ENCODE measurements around the gene PNKD.

PNKD gene

GRCh38 chr2:218389333-218390150 is 119.2 kb downstream of the PNKD start:
- Histone ChIP-seq H3K27me3 (ENCODE audit: insufficient read depth, low read length) (no peaks in the 10 kb centered on the region; the same call in 1 of the 2 replicates), H3K4me2 (ENCODE audit: low read length) (no peak overlapping the region), H3K9me3 (ENCODE audit: low read length) (no peaks in the 10 kb centered on the region), H3K4me1 (ENCODE audit: insufficient read depth, low read length, severe bottlenecking) (no peaks in the 10 kb centered on the region), H3K9ac (ENCODE audit: low read length) (no peak overlapping the region), H3K36me3 (ENCODE audit: insufficient read depth, low read length) (no peaks in the 10 kb centered on the region), H4K20me1 (ENCODE audit: insufficient read depth, low read length) (no peaks in the 10 kb centered on the region), H3K4me3 (ENCODE audit: low read depth, low read length, poor library complexity, severe bottlenecking) (no peak overlapping the region), H3F3A (ENCODE audit: insufficient read depth, low read length) (no peaks in the 10 kb centered on the region), H3K79me2 (ENCODE audit: insufficient read depth, low read length) (no peaks in the 10 kb centered on the region), H3K9me2 (ENCODE audit: low read depth, low read length) (no peaks in the 10 kb centered on the region), H3K27ac (ENCODE audit: low read depth, low read length, poor library complexity, severe bottlenecking) (no peak overlapping the region), H2AFZ (ENCODE audit: low read length) (no peak overlapping the region)
- TF ChIP-seq, protein P1, sequence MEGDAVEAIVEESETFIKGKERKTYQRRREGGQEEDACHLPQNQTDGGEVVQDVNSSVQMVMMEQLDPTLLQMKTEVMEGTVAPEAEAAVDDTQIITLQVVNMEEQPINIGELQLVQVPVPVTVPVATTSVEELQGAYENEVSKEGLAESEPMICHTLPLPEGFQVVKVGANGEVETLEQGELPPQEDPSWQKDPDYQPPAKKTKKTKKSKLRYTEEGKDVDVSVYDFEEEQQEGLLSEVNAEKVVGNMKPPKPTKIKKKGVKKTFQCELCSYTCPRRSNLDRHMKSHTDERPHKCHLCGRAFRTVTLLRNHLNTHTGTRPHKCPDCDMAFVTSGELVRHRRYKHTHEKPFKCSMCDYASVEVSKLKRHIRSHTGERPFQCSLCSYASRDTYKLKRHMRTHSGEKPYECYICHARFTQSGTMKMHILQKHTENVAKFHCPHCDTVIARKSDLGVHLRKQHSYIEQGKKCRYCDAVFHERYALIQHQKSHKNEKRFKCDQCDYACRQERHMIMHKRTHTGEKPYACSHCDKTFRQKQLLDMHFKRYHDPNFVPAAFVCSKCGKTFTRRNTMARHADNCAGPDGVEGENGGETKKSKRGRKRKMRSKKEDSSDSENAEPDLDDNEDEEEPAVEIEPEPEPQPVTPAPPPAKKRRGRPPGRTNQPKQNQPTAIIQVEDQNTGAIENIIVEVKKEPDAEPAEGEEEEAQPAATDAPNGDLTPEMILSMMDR (IDR thresholded peaks at IDR 0.05; ENCODE audit: low read length): no peak
- TF ChIP-seq EZH2 (IDR thresholded peaks at IDR 0.05; ENCODE audit: borderline replicate concordance, low read length): no peak

GRCh38 chr2:218391202-218391601 is 120.9 kb downstream of the PNKD start:
- H3K4me1 ChIP-seq (ENCODE audit: insufficient read depth, low read length, severe bottlenecking): peaks cover 5% of the 10 kb centered on the region
- no peaks in the 10 kb centered on the region for H4K20me1 ChIP-seq (ENCODE audit: insufficient read depth, low read length)
- no peak overlapping the region for H3K4me2 ChIP-seq (ENCODE audit: low read length)
- no peak overlapping the region for H2AFZ ChIP-seq (ENCODE audit: low read length)
- no peak overlapping the region for H3K27ac ChIP-seq (ENCODE audit: low read depth, low read length, poor library complexity, severe bottlenecking)
- no peaks in the 10 kb centered on the region for H3K79me2 ChIP-seq (ENCODE audit: insufficient read depth, low read length)
- TF ChIP-seq EZH2 (IDR thresholded peaks at IDR 0.05; ENCODE audit: borderline replicate concordance, low read length): no peak
- TF ChIP-seq, protein P1 (IDR thresholded peaks at IDR 0.05; ENCODE audit: low read length): no peak
- no peaks in the 10 kb centered on the region for H3F3A ChIP-seq (ENCODE audit: insufficient read depth, low read length)
- no peak overlapping the region for H3K4me3 ChIP-seq (ENCODE audit: low read depth, low read length, poor library complexity, severe bottlenecking)
- no peaks in the 10 kb centered on the region for H3K9me3 ChIP-seq (ENCODE audit: low read length)
- no peaks in the 10 kb centered on the region for H3K9me2 ChIP-seq (ENCODE audit: low read depth, low read length)
- no peak overlapping the region for H3K9ac ChIP-seq (ENCODE audit: low read length)
- H3K27me3 ChIP-seq (ENCODE audit: insufficient read depth, low read length): no peaks in the 10 kb centered on the region; the same call in 1 of the 2 replicates
- H3K36me3 ChIP-seq (ENCODE audit: insufficient read depth, low read length): no peaks in the 10 kb centered on the region

DNA sequence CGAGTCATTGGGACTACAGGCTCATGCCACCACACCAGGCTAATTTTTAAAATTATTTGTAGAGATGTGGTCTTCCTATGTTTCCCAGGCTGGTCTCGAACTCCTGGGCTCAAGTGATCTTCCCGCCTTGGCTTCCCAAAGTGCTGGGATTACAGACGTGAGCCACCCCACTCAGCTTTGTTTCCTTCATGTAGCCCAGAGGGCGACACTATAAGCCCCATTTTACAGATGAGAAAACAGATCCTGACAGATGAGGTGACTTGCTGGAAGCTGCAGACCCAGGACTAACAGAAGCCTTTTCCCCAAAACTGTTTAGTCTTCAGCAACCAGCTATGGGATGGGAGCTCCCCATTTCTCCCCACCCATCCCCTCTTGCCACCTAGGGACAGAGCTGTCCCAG is 122.1 kb downstream of the PNKD start:
- H3K4me1 ChIP-seq (ENCODE audit: insufficient read depth, low read length, severe bottlenecking): peaks cover 16% of the 10 kb centered on the region
- H3K27me3 ChIP-seq (ENCODE audit: insufficient read depth, low read length): no peaks in the 10 kb centered on the region; the same call in 1 of the 2 replicates
- H3F3A ChIP-seq (ENCODE audit: insufficient read depth, low read length): no peaks in the 10 kb centered on the region; the same call in 1 of the 2 replicates
- no peak overlapping the region for H3K4me3 ChIP-seq (ENCODE audit: low read depth, low read length, poor library complexity, severe bottlenecking)
- no peak for TF ChIP-seq EZH2 (IDR thresholded peaks at IDR 0.05; ENCODE audit: borderline replicate concordance, low read length)
- TF ChIP-seq, protein P1 (IDR thresholded peaks at IDR 0.05; ENCODE audit: low read length): no peak
- H3K9ac ChIP-seq (ENCODE audit: low read length): no peak overlapping the region
- H3K9me2 ChIP-seq (ENCODE audit: low read depth, low read length): no peaks in the 10 kb centered on the region
- H3K79me2 ChIP-seq (ENCODE audit: insufficient read depth, low read length): no peaks in the 10 kb centered on the region
- no peak overlapping the region for H3K4me2 ChIP-seq (ENCODE audit: low read length)
- H3K27ac ChIP-seq (ENCODE audit: low read depth, low read length, poor library complexity, severe bottlenecking): no peak overlapping the region
- no peaks in the 10 kb centered on the region for H3K9me3 ChIP-seq (ENCODE audit: low read length)
- H3K36me3 ChIP-seq (ENCODE audit: insufficient read depth, low read length): no peaks in the 10 kb centered on the region
- H2AFZ ChIP-seq (ENCODE audit: low read length): no peak overlapping the region
- H4K20me1 ChIP-seq (ENCODE audit: insufficient read depth, low read length): no peaks in the 10 kb centered on the region
